H1 (cell line): ENCODE data around the gene RAB3IP.

Experiments used
- CREB1 ChIP-seq: IDR thresholded peaks from 2 replicates; pipeline ENCODE4 v1.6.1; 2012; ENCODE audit warnings: inconsistent platforms
- EP300 ChIP-seq, 2 experiments: IDR thresholded peaks; 1 replicate in 1 of 2; 2 replicates in 1 of 2; pipeline ENCODE4 v1.6.1; 2011 to 2012; ENCODE audit warnings: low read depth in 2 of 2, low read length in 2 of 2, mild to moderate bottlenecking in 2 of 2, borderline replicate concordance in 1 of 2, inconsistent platforms in 1 of 2, moderate library complexity in 1 of 2
- EZH2 ChIP-seq: fragments of 200-600 bp; sonication (generic); IDR thresholded peaks from 2 replicates; pipeline ENCODE4 v1.7.1; 2012; ENCODE audit warnings: low read depth, mild to moderate bottlenecking, moderate library complexity, low read length, inconsistent platforms; ENCODE audit not compliant: severe bottlenecking
- NRF1 ChIP-seq: IDR thresholded peaks from 2 replicates; pipeline ENCODE4 v1.6.1; 2011; ENCODE audit warnings: mild to moderate bottlenecking, low read depth, low read length, improper control_type of control experiment
- POLR2AphosphoS5 ChIP-seq: IDR thresholded peaks from 2 replicates; pipeline ENCODE4 v1.6.1; 2011; ENCODE audit warnings: low read depth, low read length
- RFX5 ChIP-seq: IDR thresholded peaks from 2 replicates; pipeline ENCODE4 v1.6.1; 2011; ENCODE audit warnings: low read depth, low read length, improper control_type of control experiment, borderline replicate concordance
- TAF1 ChIP-seq: IDR thresholded peaks from 2 replicates; pipeline ENCODE4 v1.6.1; 2011; ENCODE audit warnings: mild to moderate bottlenecking, low read depth, low read length
- TF ChIP-seq, protein P1 (sequence below): IDR thresholded peaks from 2 replicates; pipeline ENCODE4 v1.6.1; 2012; ENCODE audit warnings: low read length, inconsistent platforms
- TF ChIP-seq, protein P2 (sequence below): IDR thresholded peaks from 2 replicates; pipeline ENCODE4 v1.6.1; 2012; ENCODE audit warnings: inconsistent platforms
- TF ChIP-seq, protein P3 (sequence below), 3 experiments: IDR thresholded peaks; 1 replicate in 2 of 3; 2 replicates in 1 of 3; pipeline versions ENCODE4 v1.5.1 to v1.6.1; 2011; ENCODE audit warnings: low read length in 3 of 3, mild to moderate bottlenecking in 3 of 3, inconsistent platforms in 2 of 3, low read depth in 1 of 3, moderate library complexity in 1 of 3; ENCODE audit not compliant: insufficient read depth in 1 of 3; ENCODE audit errors: control extremely low read depth in 1 of 3

DNA sequence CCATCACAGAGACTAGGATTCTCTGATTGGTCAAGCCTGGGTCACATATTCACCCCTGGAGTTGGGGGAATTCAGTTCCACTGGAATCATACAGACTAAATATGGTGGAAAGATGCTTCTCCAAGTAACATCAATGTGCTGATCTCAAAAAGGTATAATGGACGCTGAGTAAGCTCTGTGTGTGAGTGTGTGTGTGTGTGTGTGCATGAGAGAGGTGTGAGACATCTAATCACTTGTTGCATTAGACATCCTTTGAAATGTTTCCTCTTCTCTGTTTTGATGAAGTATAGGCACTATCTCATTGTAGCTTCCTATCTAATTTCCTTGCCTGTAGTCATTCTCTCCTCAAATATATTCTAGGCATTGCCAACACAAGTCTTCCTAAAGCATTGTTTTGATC, 5.0 kb upstream of the RAB3IP start:
- TF ChIP-seq, protein P1, sequence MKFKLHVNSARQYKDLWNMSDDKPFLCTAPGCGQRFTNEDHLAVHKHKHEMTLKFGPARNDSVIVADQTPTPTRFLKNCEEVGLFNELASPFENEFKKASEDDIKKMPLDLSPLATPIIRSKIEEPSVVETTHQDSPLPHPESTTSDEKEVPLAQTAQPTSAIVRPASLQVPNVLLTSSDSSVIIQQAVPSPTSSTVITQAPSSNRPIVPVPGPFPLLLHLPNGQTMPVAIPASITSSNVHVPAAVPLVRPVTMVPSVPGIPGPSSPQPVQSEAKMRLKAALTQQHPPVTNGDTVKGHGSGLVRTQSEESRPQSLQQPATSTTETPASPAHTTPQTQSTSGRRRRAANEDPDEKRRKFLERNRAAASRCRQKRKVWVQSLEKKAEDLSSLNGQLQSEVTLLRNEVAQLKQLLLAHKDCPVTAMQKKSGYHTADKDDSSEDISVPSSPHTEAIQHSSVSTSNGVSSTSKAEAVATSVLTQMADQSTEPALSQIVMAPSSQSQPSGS: no peak
- TF ChIP-seq, protein P2, sequence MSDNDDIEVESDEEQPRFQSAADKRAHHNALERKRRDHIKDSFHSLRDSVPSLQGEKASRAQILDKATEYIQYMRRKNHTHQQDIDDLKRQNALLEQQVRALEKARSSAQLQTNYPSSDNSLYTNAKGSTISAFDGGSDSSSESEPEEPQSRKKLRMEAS: no peak
- no peak for TF ChIP-seq CREB1
- TF ChIP-seq, protein P3, sequence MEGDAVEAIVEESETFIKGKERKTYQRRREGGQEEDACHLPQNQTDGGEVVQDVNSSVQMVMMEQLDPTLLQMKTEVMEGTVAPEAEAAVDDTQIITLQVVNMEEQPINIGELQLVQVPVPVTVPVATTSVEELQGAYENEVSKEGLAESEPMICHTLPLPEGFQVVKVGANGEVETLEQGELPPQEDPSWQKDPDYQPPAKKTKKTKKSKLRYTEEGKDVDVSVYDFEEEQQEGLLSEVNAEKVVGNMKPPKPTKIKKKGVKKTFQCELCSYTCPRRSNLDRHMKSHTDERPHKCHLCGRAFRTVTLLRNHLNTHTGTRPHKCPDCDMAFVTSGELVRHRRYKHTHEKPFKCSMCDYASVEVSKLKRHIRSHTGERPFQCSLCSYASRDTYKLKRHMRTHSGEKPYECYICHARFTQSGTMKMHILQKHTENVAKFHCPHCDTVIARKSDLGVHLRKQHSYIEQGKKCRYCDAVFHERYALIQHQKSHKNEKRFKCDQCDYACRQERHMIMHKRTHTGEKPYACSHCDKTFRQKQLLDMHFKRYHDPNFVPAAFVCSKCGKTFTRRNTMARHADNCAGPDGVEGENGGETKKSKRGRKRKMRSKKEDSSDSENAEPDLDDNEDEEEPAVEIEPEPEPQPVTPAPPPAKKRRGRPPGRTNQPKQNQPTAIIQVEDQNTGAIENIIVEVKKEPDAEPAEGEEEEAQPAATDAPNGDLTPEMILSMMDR (IDR thresholded peaks at IDR 0.05; ENCODE audit: control extremely low read depth in 1 of 3, insufficient read depth in 1 of 3, low read depth in 1 of 3, low read length in 3 of 3): no peak
- TF ChIP-seq EZH2: no peak
- TF ChIP-seq EP300 (IDR thresholded peaks at IDR 0.05; ENCODE audit: borderline replicate concordance in 1 of 2, low read depth in 2 of 2, low read length in 2 of 2): no peak
- no peak for TF ChIP-seq POLR2AphosphoS5
- TF ChIP-seq TAF1: no peak
- no peak for TF ChIP-seq RFX5
- no peak for TF ChIP-seq NRF1
